ENCODE measurements around the gene LRFN2.

The LRFN2 gene

DNA sequence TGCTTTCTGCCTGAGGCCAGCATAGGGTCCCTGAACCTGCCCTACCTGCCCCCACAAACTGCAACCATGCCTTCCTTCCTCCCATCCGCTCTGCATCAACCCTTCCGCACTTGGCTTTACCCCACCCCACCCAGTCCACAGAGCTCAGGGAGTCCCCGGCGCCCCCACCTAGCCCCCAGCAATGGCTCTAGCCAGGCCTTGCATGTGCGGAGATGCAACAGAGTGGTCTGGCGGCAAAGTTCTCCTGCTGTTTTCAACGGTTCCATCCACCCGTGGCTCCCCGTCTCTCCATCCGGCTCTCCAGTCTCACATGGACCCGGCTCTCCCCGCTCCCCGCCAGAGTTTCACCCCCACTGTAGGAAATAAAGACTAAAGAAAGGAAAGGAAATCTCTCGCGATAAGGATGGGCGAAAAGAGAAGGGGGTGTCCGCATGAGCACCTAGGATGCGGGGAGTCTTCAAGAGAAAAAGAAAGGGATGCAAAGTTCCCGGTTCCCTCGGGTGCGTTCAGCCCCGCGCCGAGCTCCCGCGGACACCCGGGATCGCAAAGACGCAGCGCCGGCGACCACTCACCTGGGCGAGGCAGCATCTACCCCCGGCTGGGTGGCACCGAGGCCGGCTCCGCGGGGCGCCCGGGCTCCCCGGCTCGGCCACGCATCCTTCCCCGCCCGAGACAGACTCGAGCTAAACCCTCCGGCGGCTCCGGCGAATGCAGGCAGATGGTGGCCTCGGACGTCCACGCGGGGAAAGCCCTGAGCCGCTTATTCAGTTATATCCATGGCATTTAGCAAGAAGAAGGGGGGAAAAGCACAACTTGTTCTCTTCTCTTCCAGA is 579 bp downstream of the LRFN2 start:
- DNase-seq (ENCODE audit: low read depth in 2 of 2): no peak

DNA sequence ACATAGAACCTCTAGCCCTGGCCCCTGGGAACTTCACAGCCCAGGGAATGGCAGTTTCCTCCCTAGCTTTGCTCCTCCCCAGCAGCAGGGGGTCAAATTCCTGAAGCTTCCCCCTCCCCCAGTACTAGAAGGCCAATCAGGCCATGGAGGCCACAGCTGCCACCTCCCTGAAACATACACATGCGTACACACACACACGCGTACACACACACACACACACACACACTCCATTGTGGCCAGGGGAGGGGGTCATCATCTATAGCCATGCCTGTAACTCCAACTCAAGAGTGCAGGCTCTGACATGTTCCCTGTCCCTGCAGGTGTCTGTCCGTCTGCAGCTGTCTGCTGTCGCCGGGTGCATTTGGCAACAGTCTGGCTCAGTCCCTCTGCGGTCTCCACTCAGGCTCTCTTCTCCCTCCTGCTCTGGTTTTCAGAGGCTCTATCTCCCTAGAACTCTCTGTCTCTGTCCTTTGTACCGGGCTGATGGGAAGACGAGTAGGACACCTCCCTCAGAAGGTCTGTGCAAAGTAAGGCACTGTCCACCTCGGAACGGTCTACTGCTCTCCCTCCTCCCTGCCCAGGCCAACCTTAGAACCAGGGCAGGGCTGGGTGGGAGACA is 1.4 kb downstream of the LRFN2 start:
- no peak for DNase-seq (ENCODE audit: low read depth in 2 of 2)

DNA sequence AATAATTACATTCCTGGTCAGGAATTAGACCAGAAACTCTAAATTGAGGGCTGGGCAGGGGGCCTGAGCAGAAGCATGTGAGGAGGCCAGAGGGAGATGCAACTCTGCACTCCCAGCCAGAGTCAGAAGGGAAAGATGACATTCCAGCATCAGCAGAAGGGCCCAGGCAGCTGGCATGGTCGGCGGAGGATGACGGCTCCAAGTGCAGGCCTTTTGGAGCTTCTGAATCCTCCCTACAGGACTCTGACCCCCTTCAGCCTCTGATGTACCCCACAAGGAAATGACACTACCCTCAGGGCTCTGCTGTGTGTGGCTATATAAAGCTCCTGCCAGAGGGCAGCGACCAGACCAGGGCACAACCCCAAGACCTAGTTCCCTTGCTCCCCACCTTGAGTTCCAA is 1.9 kb downstream of the LRFN2 start:
- DNase-seq (ENCODE audit: low read depth in 2 of 2): no peak

DNA sequence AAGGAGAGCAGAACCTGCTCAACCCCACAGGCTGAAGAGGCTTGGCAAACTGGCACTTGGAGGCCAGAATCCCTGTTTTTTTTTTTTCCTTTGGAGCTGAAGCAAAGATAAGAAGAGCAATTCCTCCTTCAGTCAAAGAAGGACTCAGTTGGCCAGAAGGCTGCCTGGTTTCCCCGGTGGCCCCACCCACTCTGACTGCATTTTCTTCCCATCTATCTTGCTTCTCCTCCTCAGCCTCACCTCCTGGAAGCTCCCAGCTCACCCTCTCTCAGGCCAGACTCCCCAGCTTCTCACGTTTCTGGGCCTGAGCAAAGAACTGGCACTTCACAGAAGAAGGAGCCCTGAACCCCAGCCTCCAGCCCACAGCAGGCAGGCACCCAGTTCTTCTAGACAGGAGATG is 2.4 kb downstream of the LRFN2 start:
- DNase-seq (ENCODE audit: low read depth in 2 of 2): no peak

DNA sequence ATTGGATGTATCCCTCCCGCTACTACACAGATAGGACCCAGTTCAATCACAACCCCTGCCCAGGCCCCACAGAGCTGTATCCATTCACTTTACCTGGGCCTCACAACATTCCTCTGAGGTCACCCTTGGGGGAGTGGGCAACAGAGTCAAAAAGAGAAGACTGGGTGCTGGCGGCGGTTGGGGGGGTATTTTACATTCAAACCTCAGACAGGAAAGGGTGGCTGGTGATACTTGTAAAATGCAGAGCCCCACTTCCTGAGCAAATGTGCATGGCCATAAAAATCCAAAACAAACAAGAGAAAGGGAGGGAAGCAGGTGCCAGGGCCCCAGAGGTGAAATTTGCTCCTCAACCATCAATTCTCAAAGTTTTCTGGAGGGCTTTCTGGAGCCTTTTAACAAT is 3.5 kb downstream of the LRFN2 start:
- DNase-seq (ENCODE audit: low read depth in 2 of 2): no peak

DNA sequence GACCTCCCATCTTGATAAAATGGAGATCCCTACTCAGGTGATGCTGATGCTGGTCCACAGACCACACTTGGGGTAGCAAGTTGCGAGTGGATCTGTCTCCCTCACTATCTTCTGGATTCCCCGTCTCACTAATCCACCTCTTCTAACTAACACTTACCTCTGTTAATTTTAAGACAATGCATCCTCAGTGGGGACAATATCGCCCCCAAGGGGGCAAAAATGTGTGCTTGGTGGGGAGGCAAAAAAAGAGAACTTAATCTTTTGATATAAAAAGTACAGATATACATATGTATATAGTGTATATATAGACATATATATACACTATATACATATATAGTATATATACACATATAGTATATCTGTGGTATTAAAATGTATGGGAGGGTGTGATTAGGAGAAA is 4.3 kb downstream of the LRFN2 start:
- no peak for DNase-seq (ENCODE audit: low read depth in 2 of 2)

DNA sequence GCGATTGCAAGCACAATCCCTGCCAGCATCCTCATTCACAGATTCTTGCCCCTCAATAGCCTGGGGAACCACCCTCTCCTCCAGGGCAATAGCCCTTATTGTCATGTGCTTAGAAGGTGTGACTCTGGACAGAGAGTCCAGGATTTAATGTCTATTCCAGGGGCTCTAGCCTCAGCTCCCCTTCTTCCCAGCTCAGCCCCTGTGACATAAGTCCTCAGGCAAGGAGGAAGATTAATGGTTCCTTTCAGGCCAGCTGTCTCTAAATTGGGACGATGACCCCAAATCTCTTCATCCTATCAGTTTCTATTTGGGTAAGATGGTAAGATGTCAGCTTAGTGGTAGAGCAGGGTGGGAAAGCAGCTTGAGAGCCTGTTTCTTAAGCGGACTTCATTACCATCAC is 8.1 kb downstream of the LRFN2 start:
- no peak for DNase-seq (ENCODE audit: low read depth in 2 of 2)

DNA sequence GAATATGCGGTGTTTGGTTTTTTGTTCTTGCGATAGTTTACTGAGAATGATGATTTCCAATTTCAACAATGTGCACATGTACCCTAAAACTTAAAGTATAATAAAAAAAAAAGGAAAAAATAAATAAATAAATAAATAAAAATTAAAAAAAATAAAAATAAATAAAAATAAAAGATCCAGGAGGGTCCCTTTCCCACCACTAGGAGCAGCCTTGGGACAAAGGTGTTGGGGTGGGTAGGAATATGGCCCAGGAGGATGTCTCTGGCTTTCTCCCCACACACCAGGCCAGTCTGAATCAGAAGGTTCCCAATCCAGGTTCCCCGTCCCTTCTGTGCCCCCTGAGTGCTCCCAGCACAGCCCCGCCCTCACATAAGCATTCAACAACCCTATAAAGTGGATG is 9.5 kb downstream of the LRFN2 start:
- no peak for DNase-seq (ENCODE audit: low read depth in 2 of 2)

DNA sequence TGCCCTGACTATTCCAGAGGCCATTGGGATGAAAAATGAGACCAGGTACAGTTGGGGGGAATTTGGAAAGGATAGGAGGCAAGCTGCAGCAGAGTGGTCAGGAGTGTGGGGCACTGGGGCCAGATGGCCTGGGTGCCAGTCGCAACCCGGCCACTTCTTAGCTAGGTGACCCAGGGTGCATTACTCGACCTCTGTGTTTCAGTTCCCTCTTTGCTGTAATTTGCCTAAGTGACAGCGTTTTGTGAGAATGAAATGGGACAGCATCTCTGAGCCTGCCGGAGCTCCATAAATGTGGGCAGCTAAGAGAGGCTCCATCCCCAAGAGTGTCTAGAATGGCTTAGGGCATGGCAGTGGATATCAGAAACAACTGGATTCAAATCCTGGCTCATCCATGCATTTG is 13.9 kb downstream of the LRFN2 start:
- DNase-seq (ENCODE audit: low read depth in 2 of 2): no peak

DNA sequence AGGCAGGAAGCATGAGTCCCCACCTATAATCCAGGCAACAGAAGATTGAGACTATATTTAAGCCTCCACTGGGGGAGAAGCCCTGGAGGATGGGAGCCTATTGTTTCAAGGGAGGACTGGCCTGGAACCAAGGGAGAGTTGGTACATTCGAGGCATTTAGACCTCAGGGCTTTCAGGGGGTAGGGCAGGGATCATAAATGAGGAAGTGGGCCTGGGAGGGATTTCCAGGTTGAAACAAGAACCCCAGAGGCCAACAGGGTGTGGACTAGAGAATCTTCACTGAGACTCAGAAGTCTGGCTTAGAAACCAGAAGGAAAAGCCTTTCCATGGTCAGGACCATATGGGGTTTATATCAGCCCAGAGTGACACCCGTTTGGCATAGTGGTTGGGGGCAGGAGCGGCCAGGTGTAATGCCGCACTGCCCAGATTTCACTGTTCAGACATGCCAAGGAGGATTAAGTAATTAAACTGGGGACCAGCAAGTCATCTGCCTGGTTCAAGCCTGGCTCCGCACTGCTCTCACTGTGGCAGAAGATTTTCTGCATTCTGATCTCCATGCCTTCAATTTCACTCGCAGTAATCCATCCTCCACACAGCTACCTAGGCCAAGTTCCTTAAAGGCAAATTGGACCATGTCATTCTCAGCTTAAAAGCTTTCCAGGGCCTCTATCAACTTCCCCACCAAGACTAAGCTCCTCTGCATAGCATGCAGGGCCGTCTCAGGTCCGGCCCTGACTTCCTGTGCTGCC is 17.8 kb downstream of the LRFN2 start:
- no peak for DNase-seq (ENCODE audit: low read depth in 2 of 2)

DNA sequence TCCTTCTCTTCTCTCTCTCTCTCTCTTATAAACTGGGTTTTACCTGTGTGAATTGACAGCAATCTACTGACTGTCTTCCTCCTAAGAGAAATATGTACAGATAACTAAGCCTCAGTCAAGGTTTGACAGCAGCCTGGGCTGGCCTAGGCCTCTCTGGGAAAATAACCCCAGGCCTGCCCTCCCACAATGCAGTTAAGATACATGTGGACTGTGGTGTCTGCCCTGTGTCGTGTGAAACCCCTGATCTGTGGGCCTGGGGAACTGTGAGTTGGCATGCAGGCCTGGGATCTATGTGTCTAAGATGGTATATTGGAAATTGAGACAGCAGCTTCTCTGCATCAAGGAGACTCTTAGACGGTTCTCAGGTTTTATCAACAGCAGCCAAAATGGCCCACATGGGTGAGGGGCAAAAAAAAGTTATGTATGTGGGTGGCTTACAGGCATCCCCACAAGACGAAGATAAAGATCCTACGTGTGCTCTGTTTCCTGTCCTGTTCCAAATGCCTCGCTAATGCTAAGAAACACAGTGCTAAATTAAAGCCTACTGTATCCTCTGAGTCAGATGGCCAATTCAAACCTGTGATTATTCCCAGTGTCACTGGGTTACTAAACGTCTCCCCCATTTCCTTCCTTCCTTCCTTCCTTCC is 19.0 kb downstream of the LRFN2 start:
- DNase-seq (ENCODE audit: low read depth in 2 of 2): no peak

DNA sequence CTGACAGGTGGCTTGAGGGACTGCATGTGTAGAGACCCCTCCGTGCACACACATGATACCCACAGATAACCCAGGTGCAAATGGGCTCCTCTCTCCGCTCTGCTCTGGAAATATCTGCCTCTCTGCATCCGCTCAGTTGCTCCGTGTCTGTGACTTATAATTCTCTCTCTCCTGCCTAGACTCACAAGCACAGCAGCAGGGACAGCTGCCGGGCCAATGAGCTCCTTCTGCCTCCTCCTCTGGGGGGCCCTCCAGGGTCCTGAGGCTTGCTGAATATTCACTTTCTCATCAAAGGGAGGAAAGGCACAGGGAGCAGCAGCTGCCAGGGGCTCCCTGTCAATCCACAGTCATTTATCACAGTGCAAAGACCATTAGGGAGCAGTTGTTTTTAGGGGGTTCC is 24.1 kb downstream of the LRFN2 start:
- DNase-seq (ENCODE audit: low read depth in 2 of 2): no peak

DNA sequence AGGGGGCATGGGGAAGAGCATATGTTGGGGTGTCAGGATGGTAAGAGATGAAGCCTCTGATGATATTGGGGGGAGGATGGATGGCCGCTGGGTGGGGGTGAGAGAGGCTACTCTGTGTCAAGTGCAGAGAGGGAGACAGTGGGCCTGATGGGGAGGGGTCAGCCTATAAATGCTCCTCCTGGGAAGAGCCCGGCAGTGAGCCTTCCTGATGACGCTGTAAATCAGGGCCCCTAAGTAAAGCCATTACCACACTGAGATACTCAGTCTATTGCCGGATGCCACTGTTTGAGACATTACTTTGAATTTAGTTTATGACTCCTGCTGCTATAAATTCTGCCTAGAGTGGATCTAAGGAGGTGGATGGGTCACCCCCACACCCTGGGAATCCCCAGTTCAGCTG is 28.1 kb downstream of the LRFN2 start:
- DNase-seq (ENCODE audit: low read depth in 2 of 2): no peak

DNA sequence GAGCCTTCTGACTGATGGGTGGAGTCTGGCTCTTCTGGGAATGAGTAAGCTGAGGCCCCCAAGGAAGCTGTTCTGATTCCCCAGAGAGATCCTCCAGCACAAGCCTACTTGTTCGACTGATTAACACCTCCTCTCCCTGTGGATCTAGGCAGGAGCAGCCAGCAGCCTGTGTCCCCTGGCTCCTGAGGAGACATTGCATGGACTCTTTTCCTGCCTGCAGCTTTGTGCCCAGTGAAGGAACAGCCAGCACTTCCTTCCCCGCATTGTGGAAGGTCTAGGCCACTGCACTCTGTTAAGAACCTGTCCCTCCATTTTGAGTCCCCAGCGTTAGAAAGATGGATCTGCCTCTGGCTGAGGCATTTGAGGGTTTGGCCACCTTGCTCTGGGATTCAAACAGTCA is 29.1 kb downstream of the LRFN2 start:
- no peak for DNase-seq (ENCODE audit: low read depth in 2 of 2)

DNA sequence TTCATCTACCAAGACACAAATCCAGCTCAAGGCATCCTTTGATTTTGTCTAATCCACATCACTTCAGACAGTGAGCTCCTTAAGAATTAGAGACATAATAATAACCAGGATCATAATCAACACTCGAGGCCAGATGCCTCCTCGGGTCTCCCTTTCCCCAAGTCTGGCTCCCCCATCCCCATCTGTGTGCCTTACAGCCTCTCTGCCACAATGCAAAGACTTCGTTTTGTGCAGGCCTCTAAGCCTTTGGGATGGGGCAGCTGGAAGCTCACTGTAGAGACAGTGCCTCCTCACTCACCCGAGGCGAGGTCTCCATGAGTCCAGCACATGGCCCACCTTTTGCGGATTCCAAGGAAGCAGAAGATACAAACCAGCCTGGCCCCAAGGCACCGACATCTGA is 30.3 kb downstream of the LRFN2 start:
- no peak for DNase-seq (ENCODE audit: low read depth in 2 of 2)

DNA sequence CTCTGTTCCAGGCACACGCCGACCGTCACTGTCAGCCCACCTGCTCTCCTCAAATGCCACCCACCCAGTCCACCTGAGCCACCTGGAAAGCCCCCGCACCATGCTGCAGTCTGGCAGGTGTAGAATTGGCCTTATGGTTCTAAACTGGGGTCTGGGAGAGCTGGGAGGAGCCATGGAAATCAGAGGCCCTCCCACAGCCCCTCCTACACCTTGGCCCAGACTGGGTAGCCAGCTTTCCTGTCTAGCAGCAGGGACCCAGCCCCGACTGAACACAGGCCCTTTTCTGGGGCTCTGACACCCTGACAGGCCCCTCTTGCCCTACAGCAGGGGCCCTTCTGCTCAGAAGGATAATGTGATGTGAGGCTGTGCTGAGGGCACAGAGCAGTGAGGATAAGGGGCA is 31.1 kb downstream of the LRFN2 start:
- no peak for DNase-seq (ENCODE audit: low read depth in 2 of 2)

DNA sequence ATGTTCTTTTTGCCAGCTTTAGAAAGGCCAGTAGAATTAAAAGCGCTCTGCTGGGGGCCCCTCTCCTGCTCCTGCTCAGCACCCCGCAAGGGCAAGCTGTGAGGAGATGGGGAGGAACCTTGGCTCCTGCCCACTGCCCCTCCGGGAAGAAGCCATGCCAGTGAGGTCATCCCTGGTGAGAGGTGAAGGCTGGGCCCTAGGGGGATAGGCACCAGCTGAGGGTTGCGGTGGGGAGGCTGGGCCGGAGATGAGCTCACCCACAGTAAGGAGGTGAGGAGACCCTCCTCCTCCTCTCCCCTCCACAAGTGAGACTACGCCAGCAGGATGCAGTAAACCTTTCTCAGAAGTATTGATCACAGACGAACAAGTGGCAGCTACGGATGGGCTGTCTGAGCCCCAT is 32.1 kb downstream of the LRFN2 start:
- DNase-seq (ENCODE audit: low read depth in 2 of 2): no peak

DNA sequence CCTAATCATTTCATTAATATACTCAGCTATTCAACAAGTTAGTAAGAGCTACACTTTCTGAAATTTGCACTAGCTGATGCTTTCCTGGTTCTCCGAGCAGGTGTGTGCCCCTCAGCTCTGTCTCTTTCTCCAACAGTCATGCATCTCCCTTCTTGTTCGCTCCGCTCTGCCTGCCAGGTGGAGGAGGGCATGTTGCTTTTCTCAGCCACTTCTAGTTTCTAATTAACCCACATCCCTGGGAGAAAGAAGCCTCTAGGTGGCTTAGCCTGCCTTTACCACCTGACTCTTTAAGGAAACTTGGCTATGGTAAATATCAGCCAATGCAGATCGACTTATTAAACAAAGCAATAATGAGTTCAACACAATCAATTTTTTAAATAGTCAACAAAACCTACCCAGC is 34.2 kb downstream of the LRFN2 start:
- DNase-seq (ENCODE audit: low read depth in 2 of 2): no peak

DNA sequence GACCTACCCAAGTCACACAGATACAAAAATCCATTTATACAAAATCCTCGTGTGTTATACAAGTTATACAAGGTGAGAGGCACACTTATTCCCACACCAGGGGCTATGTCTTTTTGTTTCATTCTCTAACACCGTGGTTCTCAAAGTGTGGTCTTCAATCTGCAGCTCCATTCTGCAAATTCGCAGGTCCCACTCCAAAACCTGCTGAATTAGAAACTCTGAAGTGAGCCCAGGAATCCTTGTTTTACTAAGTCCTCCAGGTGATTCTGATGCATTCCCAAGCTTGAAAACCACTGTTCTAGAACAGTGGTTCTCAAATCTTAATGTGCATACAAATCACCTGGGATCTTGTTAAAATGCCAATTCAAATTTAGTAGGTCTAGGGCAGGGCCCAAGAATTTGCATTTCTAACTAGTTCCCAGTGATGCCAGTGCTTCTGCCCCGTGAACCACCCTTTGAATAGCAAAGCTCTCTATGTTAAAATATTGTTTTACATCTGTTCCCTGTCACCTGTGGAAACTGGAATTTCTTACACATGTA is 35.1 kb downstream of the LRFN2 start:
- no peak for DNase-seq (ENCODE audit: low read depth in 2 of 2)

DNA sequence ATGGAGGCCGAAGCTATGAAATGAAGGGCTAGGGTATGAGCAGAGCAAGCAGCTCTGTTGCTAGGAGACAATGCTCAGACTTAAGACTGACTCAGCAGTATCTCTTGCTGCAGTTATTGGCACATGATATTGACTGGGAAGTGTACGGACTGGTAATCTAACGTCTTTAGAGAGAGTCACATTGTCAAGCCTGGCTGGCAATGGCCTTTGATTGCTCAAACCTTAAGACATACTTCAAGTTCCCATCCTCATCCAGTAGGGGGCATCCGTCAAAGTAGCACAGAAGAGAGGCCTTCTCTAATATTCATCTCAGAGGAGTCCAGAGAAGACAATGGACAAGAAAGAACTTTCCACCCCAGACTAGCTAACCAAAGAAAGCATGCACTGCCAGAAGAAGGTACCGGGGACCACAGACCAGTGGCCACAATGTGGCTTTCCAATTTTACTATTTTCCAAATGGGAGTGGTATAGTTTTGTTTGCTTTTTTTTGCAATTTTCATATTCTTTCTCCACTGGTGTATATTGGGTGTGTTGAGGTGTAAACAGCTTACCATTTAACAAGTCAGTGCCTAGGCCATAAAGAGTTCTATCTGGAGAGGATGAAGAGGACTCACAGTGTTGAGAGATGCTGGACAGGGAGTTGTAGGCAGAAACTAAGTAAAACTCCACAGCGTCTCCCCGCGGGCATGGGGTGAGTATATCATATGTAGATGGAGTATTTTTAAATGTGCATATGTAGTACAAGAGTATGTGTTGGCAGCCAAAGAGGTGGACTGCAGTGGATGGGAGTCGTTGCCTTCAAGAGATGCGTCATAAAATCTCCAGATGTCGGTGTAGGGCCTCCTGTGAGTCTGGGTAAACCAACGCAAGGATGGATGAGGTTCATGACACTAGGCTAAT is 36.7 kb downstream of the LRFN2 start:
- no peak for DNase-seq (ENCODE audit: low read depth in 2 of 2)

DNA sequence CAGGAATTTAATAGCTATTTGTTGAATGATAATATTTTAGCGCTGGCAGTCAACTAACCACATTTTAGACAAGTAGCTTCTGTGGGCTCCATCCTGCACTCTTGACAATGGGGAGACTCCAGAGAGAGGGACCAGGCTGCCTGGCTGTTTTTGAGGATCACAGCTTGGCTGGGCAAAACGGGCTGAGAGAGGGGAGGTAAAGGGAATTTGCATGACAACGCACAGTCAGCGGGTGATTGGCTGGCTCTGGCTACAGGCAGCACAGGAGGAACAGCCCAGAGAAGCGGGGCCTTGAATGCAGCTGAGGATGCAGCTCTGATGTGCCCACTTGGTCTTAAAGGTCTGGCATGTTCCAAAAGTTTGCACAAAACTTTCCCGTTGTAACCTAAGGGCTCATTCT is 41.2 kb downstream of the LRFN2 start:
- no peak for DNase-seq (ENCODE audit: low read depth in 2 of 2)

All from stimulated activated CD8-positive, alpha-beta memory T cell treated with anti-CD3 and anti-CD28 coated beads, Interleukin-15, amount 100 ng/mL, for 48 hours (primary cell).